ENCODE data around the gene DBNDD1.

The DBNDD1 gene

GRCh38 chr16:89960966-89961365, 58.3 kb downstream of the DBNDD1 start:
- no peak for DNase-seq (ENCODE audit: low spot score)

GRCh38 chr16:89958596-89958995, 60.7 kb downstream of the DBNDD1 start:
- DNase-seq (ENCODE audit: low spot score), result no peak

GRCh38 chr16:89958068-89958467, 61.2 kb downstream of the DBNDD1 start:
- peak; percentile 23 for DNase-seq (ENCODE audit: low spot score)

GRCh38 chr16:89957216-89957785, 62.0 kb downstream of the DBNDD1 start:
- DNase-seq (ENCODE audit: low spot score), result no peak

GRCh38 chr16:89956505-89957215, 62.6 kb downstream of the DBNDD1 start:
- DNase-seq (ENCODE audit: low spot score), result no peak

GRCh38 chr16:89955001-89955685, 64.1 kb downstream of the DBNDD1 start:
- no peak for DNase-seq (ENCODE audit: low spot score)

Measured in kidney tubule cell (primary cell).